Measurements from ENCODE around the gene SURF6.

SURF6 gene

GRCh38 chr9:133352635-133353340, 16.8 kb upstream of the SURF6 start:
- no peak overlapping the region for H3K4me3 ChIP-seq (ENCODE audit: low read depth, low read length)
- no peak for DNase-seq (ENCODE audit: low read depth)
- TF ChIP-seq CTCF (IDR thresholded peaks at IDR 0.05; ENCODE audit: low read depth, low read length, missing control alignments) = no peak

GRCh38 chr9:133351908-133352634, 16.1 kb upstream of the SURF6 start:
- H3K4me3 ChIP-seq (ENCODE audit: low read depth, low read length) = no peak overlapping the region
- DNase-seq (ENCODE audit: low read depth) = no peak

GRCh38 chr9:133351526-133351907, 15.5 kb upstream of the SURF6 start:
- no peak for DNase-seq (ENCODE audit: low read depth)
- TF ChIP-seq CTCF (IDR thresholded peaks at IDR 0.05; ENCODE audit: low read depth, low read length, missing control alignments) = no peak
- H3K4me3 ChIP-seq (ENCODE audit: low read depth, low read length) = no peak overlapping the region

More at GRCh38 chr9:133351908-133352634, 16.1 kb upstream of the SURF6 start:
- peak; percentile 72 for TF ChIP-seq CTCF (IDR thresholded peaks at IDR 0.05; ENCODE audit: low read depth, low read length, missing control alignments)

DNA sequence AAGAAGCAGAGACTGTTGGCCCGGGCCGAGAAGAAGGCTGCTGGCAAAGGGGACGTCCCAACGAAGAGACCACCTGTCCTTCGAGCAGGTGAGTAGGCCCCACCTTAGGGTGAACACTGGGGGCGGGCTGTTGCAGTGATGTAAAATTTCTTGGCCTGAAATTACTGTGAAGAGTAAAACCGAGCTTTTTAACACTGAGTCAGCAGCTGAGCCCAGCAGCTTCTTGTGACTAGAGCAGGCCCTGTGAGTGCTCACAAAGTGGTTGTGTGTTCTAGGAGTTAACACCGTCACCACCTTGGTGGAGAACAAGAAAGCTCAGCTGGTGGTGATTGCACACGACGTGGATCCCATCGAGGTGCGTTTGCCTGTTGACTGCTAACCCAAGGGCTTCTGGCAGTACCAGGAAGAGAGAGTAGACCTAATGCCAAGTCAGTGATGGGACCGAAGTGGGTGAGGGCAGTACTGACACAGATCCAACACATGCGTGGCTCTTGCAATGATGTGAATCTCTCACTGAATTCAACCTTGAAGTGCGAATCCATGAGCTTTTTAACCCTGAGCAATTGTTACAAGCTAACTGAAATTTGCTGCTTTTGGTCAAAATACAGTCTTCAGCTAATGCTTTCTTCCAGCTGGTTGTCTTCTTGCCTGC, 14.1 kb upstream of the SURF6 start:
- no peak for DNase-seq (ENCODE audit: low read depth)

DNA sequence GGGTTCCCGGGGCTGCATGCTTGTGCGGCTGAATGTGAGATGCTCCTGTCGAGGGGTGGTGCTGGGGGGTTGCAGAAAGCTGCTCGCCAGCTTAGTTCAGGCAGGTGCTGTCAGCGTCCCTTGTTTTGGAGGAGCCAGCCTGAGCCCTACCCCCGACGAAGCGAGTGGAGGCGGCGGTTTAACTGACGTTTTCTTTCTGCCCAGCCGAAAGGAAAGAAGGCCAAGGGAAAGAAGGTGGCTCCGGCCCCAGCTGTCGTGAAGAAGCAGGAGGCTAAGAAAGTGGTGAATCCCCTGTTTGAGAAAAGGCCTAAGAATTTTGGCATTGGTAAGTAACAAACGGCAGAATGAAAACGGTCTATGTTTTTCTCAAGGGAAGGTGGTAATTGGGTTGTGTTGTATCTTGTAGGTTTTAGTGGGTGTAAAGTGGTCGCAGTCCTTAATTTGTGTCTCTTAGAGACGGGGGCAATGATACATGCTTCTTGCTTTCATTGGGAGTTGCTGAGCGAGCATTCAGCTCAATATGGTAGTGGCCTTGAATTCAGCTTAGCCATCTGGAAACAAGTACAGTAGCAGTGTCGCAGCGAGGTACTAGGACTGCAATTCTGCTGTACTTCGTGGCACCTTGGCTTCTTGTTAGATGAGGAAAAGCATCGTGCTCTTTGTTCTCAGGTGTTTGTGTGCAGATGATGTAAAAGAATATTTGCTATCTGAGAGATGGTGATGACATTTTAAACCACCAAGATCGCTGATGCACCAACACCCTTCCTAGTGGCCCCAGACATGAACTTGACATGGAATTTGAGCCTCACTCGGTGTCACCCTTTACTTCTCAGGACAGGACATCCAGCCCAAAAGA, 13.0 kb upstream of the SURF6 start:
- DNase-seq (ENCODE audit: low read depth) = no peak
- no peak for TF ChIP-seq CTCF (IDR thresholded peaks at IDR 0.05; ENCODE audit: low read depth, low read length, missing control alignments)
- peak overlapping the region; percentile 97 for H3K4me3 ChIP-seq (ENCODE audit: low read depth, low read length)

More for the DNA sequence above, 14.1 kb upstream of the SURF6 start:
- TF ChIP-seq CTCF (IDR thresholded peaks at IDR 0.05; ENCODE audit: low read depth, low read length, missing control alignments) = no peak
- peak overlapping the region; percentile 97 for H3K4me3 ChIP-seq (ENCODE audit: low read depth, low read length)

DNA sequence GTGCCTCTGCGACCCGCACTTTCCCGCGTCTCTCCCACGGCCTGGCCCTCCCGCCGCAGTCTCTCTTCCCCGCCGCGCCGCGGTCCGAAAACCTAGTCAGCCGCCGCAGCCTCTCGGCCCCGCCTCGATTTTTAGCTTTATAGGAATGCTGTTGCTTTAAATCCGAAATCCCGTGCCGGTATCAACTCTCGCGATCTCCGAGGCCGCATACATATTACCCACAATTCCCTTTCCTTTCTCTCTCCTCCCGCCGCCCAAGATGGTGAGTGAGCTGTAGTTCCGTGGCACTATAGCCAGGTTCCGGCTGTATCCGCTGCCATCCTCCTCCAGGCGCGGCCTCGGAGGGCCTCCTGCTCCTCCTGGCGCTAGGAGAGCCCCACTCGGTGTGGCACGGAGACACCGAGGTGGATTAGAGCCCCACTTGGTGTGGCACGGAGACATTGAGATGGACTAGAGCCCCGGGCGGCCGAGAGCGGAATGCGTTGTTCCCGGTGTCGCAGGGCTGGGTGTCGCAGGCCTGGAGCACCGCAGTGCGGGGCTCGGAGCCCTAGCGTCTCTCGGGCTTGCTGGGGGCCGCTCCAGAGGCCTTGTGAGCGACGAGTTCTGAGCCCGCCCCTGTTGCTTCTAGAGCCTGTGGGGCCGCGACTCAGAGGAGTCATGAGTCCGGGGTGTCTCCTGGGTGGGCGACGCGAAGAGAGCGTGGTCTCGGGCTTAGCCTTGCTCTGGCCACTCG, 12.2 kb upstream of the SURF6 start, which contains the start of the genes MED22 and RPL7A:
Gene MED22 (minus strand): TSS at position 147 of the 733 bp plus-strand sequence. CDS start 1,469 bp downstream, outside the sequence.
Gene RPL7A (plus strand): TSS at position 234 of the 733 bp plus-strand sequence. CDS start 26 bp downstream, at position 260.
- H3K4me3 ChIP-seq (ENCODE audit: low read depth, low read length) = peak within 1 kb of the TSS; percentile 97
- peak; percentile 1 for TF ChIP-seq CTCF (IDR thresholded peaks at IDR 0.05; ENCODE audit: low read depth, low read length, missing control alignments)

More for the DNA sequence above, 12.2 kb upstream of the SURF6 start, which contains the start of the genes MED22 and RPL7A:
- DNase-seq (ENCODE audit: low read depth) = peak; percentile 92
